Activated CD4-positive, alpha-beta T cell treated with anti-CD3 and anti-CD28 coated beads, Interleukin-2, amount 50 U/mL, for 24 hours (primary cell): ENCODE measurements around the gene CALB2.
"Not testable (repeated sequence)": the region's sequence is repeated elsewhere in the genome, so short reads cannot be mapped to it uniquely, and the experiment has no call there.

ENCODE experiments used
- DNase-seq, 2 donors: peaks; one replicate each; pipeline ENCODE4 v3.0.0-alpha.2; 2020; ENCODE audit warnings: low read depth in 1 of 2, low spot score in 1 of 2

Gene CALB2, protein sequence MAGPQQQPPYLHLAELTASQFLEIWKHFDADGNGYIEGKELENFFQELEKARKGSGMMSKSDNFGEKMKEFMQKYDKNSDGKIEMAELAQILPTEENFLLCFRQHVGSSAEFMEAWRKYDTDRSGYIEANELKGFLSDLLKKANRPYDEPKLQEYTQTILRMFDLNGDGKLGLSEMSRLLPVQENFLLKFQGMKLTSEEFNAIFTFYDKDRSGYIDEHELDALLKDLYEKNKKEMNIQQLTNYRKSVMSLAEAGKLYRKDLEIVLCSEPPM

DNA sequence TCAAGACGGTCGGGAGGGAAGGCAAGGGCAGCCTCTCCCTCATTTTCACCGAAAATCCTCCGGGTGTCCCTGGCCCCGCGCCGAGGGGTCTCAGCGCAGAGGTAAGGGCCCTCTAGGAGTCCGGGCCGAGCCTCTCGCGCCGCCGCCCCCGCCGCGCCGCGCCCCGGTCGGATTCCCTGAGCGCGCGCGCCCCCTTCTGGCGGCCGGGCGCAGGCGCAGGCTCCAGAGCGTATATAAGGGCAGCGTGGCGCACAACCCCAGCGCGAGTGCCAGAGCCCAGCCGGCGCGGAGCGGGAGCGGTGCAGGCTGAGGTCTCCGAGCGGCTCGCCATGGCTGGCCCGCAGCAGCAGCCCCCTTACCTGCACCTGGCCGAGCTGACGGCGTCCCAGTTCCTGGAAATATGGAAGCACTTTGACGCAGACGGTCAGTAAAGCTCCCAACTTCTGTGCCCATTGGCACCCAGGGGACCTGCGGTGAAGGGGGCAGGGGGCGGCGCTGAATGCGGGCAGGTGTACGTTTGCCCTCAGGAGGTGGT is at the start of gene CALB2:
Gene CALB2 (plus strand): TSS at position 260 of the 535 bp plus-strand sequence. CDS start 70 bp downstream, at position 330.
- DNase-seq: peak; percentile 45 to 49

DNA sequence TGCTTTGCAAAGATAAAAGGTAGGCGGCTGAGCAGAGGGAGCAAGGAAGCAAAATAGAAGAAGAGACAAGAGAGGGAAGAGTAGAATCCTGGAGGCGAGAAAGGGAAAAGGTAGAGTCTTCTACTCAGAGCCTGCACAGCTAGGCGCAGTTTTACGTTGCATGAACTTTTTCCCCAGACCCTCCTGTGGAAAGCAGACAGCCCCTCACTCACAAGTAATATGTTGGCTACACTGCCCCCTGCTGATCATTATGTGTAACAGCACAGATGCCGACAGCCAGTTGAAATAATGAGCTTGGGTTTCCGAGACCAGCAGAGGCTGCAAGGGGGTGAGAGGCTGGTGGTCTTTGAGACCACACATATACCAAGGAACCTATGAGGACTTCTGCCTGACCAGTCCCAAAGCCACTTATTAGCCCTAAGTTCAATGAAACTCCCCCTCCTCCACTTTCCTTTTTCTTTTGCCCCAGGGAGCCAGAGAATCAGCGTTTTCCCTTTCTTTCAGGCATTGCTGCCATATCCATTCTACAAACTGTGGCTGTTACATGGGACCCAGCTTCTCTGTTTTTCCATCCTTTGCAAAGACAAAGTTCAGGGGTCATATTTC is 46.9 kb upstream of the CALB2 start:
- DNase-seq: no peak

DNA sequence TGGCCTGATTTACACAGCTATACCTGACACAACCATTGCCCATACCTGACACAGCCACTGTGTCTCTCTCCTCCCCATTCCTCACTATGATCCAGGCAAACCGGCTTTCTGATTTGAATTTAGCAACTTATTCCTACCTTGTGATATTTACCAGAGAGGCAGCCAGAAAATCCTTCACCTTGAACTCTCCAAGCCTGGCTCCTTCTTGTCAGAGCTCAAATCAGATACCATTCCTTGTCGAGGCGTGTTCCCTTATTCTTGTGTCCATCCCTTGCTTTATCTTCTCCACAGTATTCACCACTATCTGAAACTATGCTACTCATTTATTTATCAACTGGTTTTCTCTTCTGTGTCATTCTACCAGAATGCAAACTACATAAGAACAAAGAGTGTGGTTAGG is 44.9 kb upstream of the CALB2 start:
- DNase-seq: not testable (repeated sequence)

- no peak for DNase-seq
Observed at GRCh38 chr16:71315269-71315668, 43.3 kb upstream of the CALB2 start.

DNA sequence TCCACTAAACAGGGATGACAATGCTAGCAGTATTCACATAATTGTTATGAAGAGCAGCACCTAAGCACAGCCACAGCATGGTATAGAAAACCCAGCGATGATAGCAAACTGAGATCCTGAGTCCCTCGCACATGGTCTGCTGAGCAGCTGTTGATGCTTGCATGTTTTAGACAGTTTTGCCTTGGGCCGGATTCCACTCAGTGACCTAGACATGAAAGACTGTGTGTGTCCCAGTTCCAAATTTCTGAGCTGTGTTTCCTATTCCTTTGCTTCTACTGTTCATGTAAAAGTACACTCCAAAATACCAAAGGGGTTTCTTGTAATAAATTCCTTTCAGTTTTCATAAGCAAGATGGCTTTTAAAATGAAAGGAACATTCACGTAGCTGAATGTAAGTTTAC is 38.5 kb upstream of the CALB2 start:
- DNase-seq: no peak

GRCh38 chr16:71327720-71328119 is 30.8 kb upstream of the CALB2 start:
- no peak for DNase-seq

DNA sequence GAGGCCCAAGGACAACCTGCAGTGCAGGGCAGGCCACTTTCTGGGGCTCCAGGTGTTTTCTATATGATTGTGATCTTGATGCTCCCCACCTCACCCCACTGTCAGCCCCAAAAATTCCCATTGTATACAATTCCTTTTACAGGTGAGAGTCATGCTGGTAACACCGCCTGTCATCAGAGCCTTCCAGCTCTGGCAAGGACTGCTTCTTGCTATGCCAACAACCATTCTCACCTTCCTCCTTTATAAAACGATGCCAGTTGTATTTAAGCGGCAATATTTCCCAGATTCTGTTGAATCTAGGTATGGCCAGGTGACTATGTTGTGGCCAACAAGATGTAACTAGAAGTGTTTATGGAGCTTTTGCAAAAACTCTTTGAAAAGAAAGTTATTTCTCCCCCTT is 30.4 kb upstream of the CALB2 start:
- DNase-seq: no peak

DNA sequence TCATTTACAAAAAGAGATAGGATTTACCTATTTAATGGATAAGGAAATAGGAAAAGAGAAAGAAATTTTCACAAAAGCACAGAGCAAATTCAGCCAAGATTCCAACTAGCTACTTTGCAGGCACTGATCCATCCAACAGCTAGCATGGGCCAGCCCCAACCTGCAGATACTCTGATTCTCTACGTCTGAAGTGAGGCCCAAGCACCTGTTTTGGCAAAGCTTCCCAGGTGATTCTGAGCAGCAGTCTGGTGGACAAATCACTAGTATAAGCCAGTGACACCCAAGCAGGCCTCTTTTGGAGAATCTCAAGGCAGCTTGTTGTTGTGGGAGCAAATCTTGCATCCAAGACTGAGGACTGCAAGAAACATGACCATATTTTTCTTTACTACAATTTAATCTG is 20.9 kb upstream of the CALB2 start:
- DNase-seq: no peak

DNA sequence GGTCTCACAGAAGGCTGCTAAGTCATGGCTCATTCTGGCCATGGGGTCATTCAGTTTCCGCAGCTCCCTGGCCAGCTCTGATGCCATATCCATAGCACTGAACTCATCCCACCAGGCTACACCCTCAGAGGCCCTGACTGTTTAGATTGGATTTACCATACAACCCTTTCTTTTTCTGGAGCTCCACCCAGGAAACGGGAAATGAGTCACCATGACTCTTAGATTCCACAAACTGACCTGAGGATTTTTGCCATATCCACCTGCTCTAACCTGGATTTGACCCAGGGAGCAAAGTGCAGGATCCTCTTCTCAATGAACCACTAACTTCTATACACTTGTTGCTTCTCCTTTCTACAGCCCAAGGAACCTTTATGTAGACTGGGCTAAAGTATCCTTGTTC is 20.3 kb upstream of the CALB2 start:
- DNase-seq: no peak

GRCh38 chr16:71338632-71339031 is 19.9 kb upstream of the CALB2 start:
- no peak for DNase-seq

DNA sequence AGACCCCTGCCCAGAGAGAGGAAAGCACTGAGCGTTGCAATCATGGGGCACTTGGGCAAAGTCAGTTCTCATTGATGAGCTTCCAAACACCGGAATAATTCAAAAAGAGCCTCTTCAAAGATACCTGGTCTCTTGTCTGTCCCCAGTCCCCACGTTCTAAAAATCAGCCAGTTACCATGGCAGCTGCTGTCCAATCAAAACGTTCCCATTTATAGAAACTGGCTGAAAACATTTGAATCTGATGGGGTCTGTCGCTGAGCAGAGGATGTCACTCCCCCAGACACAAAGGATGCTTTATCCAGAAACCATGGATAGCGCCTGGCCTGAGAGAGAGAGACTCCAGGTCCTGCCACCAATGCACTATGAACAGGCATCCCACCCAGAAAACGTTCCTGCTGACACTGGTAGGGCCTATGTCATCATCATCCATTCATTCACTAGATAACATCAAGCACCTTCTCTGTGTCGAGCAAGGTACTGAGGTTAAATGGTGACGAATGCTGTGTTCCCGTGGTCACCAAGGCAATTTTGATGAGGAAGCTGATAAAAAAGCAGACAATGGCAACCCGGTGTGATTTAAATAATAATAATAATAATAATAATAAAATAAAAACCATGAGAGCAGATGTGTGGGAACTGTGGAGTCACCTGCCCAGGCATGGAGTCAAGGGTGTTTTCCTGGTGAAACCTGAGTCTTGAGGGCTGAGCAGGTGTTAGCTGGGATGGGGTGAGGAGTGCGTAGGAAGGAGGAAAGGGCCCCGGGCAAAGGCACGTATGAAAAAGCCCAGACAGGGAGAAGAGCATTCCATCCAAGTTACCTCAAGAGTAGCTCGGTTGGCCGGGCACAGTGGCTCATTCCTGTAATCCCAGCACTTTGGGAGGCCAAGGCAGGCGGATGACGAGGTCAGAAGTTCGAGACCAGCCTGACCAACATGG is 19.0 kb upstream of the CALB2 start:
- no peak for DNase-seq

DNA sequence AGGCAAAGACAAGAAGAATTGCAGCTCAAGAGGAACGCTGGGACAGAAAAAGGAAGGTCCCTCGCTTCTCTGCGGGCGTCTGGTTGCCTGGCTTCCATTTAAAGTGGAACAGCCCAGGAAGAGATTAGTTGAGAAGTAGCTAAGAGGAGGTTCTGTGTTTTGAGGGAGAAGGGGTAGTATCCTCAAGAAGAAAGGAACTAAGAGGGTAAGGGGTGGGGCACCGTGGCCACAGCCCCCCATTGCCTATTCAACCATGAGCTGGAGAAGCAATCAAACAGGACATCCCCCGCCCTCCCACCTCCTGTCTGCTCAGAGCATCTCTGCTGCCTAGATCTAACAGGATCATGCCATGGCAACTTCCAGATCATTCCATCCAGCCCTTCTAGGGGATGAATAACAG is 18.1 kb upstream of the CALB2 start:
- no peak for DNase-seq

GRCh38 chr16:71341881-71342280 is 16.6 kb upstream of the CALB2 start:
- no peak for DNase-seq

DNA sequence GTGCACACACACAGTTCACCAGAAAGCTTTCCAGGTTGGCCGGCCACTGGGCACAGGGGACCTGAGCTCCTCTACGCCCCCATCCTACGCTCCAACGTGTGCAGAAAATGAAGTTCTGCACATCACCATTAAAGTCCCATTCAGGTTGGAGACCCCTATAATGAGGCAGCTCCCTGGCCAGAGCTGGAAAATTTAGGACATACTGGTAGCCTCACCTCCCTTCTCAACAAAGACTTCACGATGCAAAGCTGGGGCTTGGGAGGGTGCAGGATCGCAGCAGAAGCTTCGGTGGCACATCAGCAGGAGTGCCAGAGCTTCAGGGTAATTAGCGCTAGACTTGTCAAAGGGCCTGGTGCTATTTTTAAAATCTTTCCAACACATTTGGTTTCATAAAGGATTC is 15.4 kb upstream of the CALB2 start:
- DNase-seq: no peak

- no peak for DNase-seq
Observed at GRCh38 chr16:71344315-71344905, 14.1 kb upstream of the CALB2 start.

GRCh38 chr16:71345031-71345430 is 13.5 kb upstream of the CALB2 start:
- no peak for DNase-seq

DNA sequence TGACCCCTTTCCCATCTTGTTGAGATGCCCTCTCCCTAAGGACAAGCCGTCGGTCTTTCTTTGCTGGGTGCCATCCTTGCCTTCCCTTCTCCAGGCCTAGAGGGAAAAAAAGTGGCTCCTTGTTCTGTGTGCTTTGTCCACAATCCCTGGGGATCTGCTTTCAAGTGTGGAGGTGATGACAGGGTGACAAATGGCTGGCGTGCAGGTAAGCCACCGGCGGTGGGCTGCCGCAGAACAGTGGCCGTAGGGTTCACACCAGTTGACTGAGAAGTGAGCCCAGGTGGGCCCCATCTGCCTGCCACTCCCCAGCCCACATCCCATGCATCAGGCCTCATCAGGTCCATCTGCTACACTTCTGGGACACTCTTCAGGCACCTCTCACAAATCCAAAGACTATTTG is 11.4 kb upstream of the CALB2 start:
- DNase-seq: no peak

DNA sequence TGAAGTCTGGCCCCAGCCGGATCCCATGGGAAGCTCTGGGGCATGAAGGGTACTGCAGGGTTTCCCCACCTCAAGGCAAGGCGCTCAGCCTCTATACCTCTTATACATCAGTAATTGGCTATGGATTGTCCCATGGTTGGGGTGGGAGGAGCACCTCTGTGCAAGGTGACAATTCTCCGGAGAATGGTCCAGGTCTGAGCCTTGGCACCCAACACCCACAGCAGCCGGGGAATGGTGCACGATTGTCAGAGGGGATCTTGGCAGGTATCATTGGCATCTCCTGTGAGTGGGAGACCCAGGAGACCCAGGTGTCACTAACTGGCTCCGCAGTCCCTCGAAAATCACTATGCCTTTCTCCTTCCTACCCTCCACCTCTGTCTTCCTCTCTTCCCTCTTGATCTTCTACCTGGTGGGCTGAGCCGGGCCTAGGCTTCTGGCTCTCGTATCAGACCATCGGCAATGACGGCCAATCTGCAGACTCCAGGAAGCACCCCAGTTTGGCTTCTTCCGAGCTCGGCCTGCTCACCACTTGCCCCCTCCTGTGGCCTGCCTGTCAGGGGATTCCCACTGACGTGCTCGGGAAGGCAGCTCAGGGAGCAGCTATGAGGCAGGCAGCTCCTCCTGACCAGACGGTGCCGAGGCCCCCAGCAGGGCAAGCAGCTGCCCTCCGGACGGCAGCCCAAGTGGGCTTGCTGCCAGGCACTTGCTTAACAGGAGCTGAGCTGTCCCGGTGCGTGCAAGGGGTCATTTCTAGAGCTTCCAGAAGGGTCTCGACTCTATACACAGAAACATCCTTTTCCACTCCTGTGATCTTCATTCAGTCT is 10.0 kb upstream of the CALB2 start:
- no peak for DNase-seq

DNA sequence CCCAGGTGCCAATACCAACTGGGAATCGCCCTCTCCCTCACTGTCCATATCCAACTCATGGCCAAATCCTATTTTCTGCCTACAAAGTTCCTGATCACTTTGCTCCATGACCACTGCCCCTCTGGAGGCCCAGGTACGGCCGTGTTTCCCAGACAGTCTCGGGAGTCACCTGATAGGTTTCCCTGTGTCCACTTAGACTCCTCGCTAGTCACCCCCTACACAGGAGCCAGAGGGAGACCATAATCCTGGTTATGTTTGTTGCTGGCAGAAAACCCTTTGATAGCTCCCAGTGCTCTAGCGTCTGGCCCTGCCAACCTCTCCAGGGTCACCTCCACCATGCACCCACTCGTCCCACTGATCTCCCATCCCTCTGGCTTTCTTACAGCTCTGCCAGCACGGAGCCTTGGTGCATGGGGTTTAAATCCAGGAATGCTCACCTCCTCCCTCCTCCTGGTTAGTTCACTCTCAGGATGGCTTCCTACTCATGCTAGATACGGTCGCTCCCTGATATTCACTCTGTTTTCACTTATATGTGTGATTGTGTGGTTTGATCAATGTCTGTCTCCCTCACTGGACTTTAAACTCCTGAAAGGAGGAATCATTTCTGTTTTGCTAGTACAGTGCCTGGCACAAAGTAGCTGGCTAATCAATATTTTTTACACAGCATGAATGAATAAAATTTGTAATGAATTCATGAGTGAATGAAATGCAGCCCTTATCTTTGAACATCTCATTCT is 7.5 kb upstream of the CALB2 start:
- DNase-seq: no peak

- DNase-seq: no peak
Observed at GRCh38 chr16:71351558-71351901, 7.0 kb upstream of the CALB2 start.
